ENCODE data around the gene ZNF76. TPM values are rescaled to one million over a fixed set of nuclear protein-coding genes. Genes with fewer than 3 reads are reported as not detected.

ZNF76 gene
- total and polyA plus RNA-seq, 2 of the 13 experiments (the other 11 are each of a cell fraction or from before 2014, with no cell fraction given), result 13.2 to 26.4 TPM

GRCh38 chr6:35248300-35248699 lies 11.2 kb upstream of the ZNF76 start:
- no peak for ATAC-seq
- ChIA-PET CTCF (ENCODE audit: low intra/inter-chr PET ratio, low total read pairs) (no interaction called here), POLR2A (no interaction called here)
- TF ChIP-seq ZNF687 (CRISPR knock-in tag; IDR thresholded peaks at IDR 0.05) (no peak), CEBPG (CRISPR knock-in tag; IDR thresholded peaks at IDR 0.05) (no peak), ZNF558 (CRISPR knock-in tag; IDR thresholded peaks at IDR 0.05; ENCODE audit: borderline replicate concordance) (no peak), NFE2L2 (IDR thresholded peaks at IDR 0.05; ENCODE audit: low read length) (peak; percentile 59), SCMH1 (CRISPR knock-in tag; IDR thresholded peaks at IDR 0.05; ENCODE audit: borderline replicate concordance) (no peak), ZNF292 (CRISPR knock-in tag; IDR thresholded peaks at IDR 0.05; ENCODE audit: borderline replicate concordance, low read depth) (no peak), STAT6 (CRISPR knock-in tag; IDR thresholded peaks at IDR 0.05; ENCODE audit: borderline replicate concordance) (no peak), MAFK (conservative IDR thresholded peaks at IDR 0.05 in 1 of 2, IDR thresholded peaks at IDR 0.05 in 1 of 2; ENCODE audit: low read length in 2 of 2) (peak; percentile 19 to 38; a peak in 1 of 4 replicates), JDP2 (CRISPR knock-in tag; IDR thresholded peaks at IDR 0.05; ENCODE audit: borderline replicate concordance) (no peak)
- TF ChIP-seq, protein P1, sequence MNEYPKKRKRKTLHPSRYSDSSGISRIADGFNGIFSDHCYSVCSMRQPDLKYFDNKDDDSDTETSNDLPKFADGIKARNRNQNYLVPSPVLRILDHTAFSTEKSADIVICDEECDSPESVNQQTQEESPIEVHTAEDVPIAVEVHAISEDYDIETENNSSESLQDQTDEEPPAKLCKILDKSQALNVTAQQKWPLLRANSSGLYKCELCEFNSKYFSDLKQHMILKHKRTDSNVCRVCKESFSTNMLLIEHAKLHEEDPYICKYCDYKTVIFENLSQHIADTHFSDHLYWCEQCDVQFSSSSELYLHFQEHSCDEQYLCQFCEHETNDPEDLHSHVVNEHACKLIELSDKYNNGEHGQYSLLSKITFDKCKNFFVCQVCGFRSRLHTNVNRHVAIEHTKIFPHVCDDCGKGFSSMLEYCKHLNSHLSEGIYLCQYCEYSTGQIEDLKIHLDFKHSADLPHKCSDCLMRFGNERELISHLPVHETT (CRISPR knock-in tag; conservative IDR thresholded peaks at IDR 0.05), result no peak
- TF ChIP-seq, protein P2, sequence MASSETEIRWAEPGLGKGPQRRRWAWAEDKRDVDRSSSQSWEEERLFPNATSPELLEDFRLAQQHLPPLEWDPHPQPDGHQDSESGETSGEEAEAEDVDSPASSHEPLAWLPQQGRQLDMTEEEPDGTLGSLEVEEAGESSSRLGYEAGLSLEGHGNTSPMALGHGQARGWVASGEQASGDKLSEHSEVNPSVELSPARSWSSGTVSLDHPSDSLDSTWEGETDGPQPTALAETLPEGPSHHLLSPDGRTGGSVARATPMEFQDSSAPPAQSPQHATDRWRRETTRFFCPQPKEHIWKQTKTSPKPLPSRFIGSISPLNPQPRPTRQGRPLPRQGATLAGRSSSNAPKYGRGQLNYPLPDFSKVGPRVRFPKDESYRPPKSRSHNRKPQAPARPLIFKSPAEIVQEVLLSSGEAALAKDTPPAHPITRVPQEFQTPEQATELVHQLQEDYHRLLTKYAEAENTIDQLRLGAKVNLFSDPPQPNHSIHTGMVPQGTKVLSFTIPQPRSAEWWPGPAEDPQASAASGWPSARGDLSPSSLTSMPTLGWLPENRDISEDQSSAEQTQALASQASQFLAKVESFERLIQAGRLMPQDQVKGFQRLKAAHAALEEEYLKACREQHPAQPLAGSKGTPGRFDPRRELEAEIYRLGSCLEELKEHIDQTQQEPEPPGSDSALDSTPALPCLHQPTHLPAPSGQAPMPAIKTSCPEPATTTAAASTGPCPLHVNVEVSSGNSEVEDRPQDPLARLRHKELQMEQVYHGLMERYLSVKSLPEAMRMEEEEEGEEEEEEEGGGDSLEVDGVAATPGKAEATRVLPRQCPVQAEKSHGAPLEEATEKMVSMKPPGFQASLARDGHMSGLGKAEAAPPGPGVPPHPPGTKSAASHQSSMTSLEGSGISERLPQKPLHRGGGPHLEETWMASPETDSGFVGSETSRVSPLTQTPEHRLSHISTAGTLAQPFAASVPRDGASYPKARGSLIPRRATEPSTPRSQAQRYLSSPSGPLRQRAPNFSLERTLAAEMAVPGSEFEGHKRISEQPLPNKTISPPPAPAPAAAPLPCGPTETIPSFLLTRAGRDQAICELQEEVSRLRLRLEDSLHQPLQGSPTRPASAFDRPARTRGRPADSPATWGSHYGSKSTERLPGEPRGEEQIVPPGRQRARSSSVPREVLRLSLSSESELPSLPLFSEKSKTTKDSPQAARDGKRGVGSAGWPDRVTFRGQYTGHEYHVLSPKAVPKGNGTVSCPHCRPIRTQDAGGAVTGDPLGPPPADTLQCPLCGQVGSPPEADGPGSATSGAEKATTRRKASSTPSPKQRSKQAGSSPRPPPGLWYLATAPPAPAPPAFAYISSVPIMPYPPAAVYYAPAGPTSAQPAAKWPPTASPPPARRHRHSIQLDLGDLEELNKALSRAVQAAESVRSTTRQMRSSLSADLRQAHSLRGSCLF (CRISPR knock-in tag; IDR thresholded peaks at IDR 0.05; ENCODE audit: borderline replicate concordance), result no peak

More at GRCh38 chr6:35248300-35248699, 11.2 kb upstream of the ZNF76 start:
- no peak overlapping the region for H3K27ac ChIP-seq (ENCODE audit: extremely low read length, insufficient read depth, low read length)
- peaks cover 0 to 6% of the 10 kb centered on the region in 2 experiments; a peak in 3 of 5 replicates for H3K36me3 ChIP-seq (replicated peaks in 1 of 2; ENCODE audit: control insufficient read depth in 1 of 2, insufficient read depth in 2 of 2, low read length in 2 of 2)
- H3K4me2 ChIP-seq (ENCODE audit: low read depth, low read length), result no peak overlapping the region
- FAIRE-seq, result no peak
- intact Hi-C loops (cut with micrococcal nuclease; ENCODE audit: unreplicated experiment), result no loop called here
- H3K4me1 ChIP-seq (ENCODE audit: insufficient read depth, low read length), result no peaks in the 10 kb centered on the region
- no peaks in the 10 kb centered on the region for H3K9me3 ChIP-seq (ENCODE audit: low read length)
- no peak overlapping the region for H2AFZ ChIP-seq (ENCODE audit: low read length)
- no peak overlapping the region for H3K4me3 ChIP-seq (replicated peaks in 1 of 3; ENCODE audit: insufficient read depth in 1 of 3, low read depth in 2 of 3, low read length in 3 of 3)
- H3K79me2 ChIP-seq (ENCODE audit: insufficient read depth, low read length), result no peaks in the 10 kb centered on the region
- no TSS peak for BruUV-seq (replicated peaks)
- no peaks in the 10 kb centered on the region for H4K20me1 ChIP-seq (ENCODE audit: insufficient read depth, low read length)
- WGBS (ENCODE audit: low lambda C conversion rate), result 61% methylated on average over 3 of the region's 3 CpGs
- in situ Hi-C loops (cut with HindIII; ENCODE audit: extremely low pct_ligation_motif_present, low pct_unique_long_range_greater_than_20kb), result no loop called here
- no peak overlapping the region for H3K9ac ChIP-seq (ENCODE audit: insufficient read depth, low read depth, low read length)
- no peaks in the 10 kb centered on the region for H3K27me3 ChIP-seq (ENCODE audit: control insufficient read depth in 1 of 2, insufficient read depth in 2 of 2, low read length in 2 of 2)
- DNase-seq (ENCODE audit: low spot score), result no peak
